ENCODE measurements around the gene TAOK1.

Gene TAOK1

GRCh38 chr17:29483503-29483902 is 93.3 kb downstream of the TAOK1 start:
- no peak for DNase-seq
- Histone ChIP-seq H3K27me3 (no peaks in the 10 kb centered on the region), H3K9me3 (no peaks in the 10 kb centered on the region), H3K4me1 (no peaks in the 10 kb centered on the region), H3K36me3 (no peaks in the 10 kb centered on the region), H3K4me3 (ENCODE audit: low read depth, low read length) (no peak overlapping the region)
- TF ChIP-seq, protein P1, sequence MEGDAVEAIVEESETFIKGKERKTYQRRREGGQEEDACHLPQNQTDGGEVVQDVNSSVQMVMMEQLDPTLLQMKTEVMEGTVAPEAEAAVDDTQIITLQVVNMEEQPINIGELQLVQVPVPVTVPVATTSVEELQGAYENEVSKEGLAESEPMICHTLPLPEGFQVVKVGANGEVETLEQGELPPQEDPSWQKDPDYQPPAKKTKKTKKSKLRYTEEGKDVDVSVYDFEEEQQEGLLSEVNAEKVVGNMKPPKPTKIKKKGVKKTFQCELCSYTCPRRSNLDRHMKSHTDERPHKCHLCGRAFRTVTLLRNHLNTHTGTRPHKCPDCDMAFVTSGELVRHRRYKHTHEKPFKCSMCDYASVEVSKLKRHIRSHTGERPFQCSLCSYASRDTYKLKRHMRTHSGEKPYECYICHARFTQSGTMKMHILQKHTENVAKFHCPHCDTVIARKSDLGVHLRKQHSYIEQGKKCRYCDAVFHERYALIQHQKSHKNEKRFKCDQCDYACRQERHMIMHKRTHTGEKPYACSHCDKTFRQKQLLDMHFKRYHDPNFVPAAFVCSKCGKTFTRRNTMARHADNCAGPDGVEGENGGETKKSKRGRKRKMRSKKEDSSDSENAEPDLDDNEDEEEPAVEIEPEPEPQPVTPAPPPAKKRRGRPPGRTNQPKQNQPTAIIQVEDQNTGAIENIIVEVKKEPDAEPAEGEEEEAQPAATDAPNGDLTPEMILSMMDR (IDR thresholded peaks at IDR 0.05; ENCODE audit: low read depth, low read length): no peak

DNA sequence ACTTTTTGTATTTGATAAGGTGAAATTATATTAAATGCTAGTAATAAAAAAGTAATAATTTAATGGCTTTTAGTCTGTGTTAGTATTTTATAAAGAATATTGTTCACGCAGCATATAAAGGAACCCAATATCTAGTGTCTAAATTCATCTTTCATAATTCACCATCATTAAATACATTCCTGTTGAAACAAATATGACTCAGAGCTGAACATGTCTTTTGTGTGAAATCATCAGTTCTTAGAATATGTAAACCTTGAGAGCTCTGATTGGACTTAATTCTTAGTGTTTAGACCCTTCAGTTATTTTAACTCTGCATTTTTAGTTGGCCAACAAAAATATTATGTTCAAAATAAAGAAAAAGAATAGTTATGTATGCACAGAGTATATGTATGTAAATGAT is 104.8 kb downstream of the TAOK1 start:
- no peaks in the 10 kb centered on the region for H3K4me1 ChIP-seq
- H3K9me3 ChIP-seq: no peaks in the 10 kb centered on the region
- TF ChIP-seq, protein P1 (IDR thresholded peaks at IDR 0.05; ENCODE audit: low read depth, low read length): no peak
- DNase-seq: no peak
- H3K27me3 ChIP-seq: no peaks in the 10 kb centered on the region
- no peak overlapping the region for H3K4me3 ChIP-seq (ENCODE audit: low read depth, low read length)
- no peaks in the 10 kb centered on the region for H3K36me3 ChIP-seq

- TF ChIP-seq, protein P1 (IDR thresholded peaks at IDR 0.05; ENCODE audit: low read depth, low read length): no peak
- Histone ChIP-seq H3K9me3 (no peaks in the 10 kb centered on the region), H3K4me3 (ENCODE audit: low read depth, low read length) (no peak overlapping the region), H3K4me1 (no peaks in the 10 kb centered on the region), H3K36me3 (no peaks in the 10 kb centered on the region; the same call in 1 of the 2 replicates), H3K27me3 (no peaks in the 10 kb centered on the region)
- no peak for DNase-seq
Measured at GRCh38 chr17:29504711-29505110, 114.5 kb downstream of the TAOK1 start.

GRCh38 chr17:29505836-29506235 is 115.7 kb downstream of the TAOK1 start:
- DNase-seq: no peak
- no peaks in the 10 kb centered on the region for H3K9me3 ChIP-seq
- H3K27me3 ChIP-seq: no peaks in the 10 kb centered on the region
- H3K36me3 ChIP-seq: no peaks in the 10 kb centered on the region; the same call in 1 of the 2 replicates
- no peak overlapping the region for H3K4me3 ChIP-seq (ENCODE audit: low read depth, low read length)
- TF ChIP-seq, protein P1 (IDR thresholded peaks at IDR 0.05; ENCODE audit: low read depth, low read length): no peak
- H3K4me1 ChIP-seq: no peaks in the 10 kb centered on the region

GRCh38 chr17:29510953-29511352 is 120.8 kb downstream of the TAOK1 start:
- no peaks in the 10 kb centered on the region for H3K27me3 ChIP-seq
- TF ChIP-seq, protein P1 (IDR thresholded peaks at IDR 0.05; ENCODE audit: low read depth, low read length): no peak
- no peaks in the 10 kb centered on the region; the same call in 1 of the 2 replicates for H3K36me3 ChIP-seq
- H3K4me3 ChIP-seq (ENCODE audit: low read depth, low read length): no peak overlapping the region
- H3K9me3 ChIP-seq: no peaks in the 10 kb centered on the region
- H3K4me1 ChIP-seq: no peaks in the 10 kb centered on the region
- no peak for DNase-seq

- no peaks in the 10 kb centered on the region for H3K4me1 ChIP-seq
- no peak for DNase-seq
- TF ChIP-seq, protein P1 (IDR thresholded peaks at IDR 0.05; ENCODE audit: low read depth, low read length): no peak
- H3K36me3 ChIP-seq: peaks cover 8% of the 10 kb centered on the region
- no peaks in the 10 kb centered on the region for H3K9me3 ChIP-seq
- no peaks in the 10 kb centered on the region for H3K27me3 ChIP-seq
- no peak overlapping the region for H3K4me3 ChIP-seq (ENCODE audit: low read depth, low read length)
Measured at GRCh38 chr17:29514792-29515191, 124.6 kb downstream of the TAOK1 start.

All from BE2C (cell line).